GM21576 (cell line): ENCODE measurements around the gene ZNF629.

ENCODE experiments used
- ATAC-seq: cut with Tn5 transposase; IDR thresholded peaks from one replicate; pipeline ENCODE4 v1.9.1; 2021; ENCODE audit warnings: mild to moderate bottlenecking, moderate library complexity; ENCODE audit not compliant: unreplicated experiment

ZNF629 gene

GRCh38 chr16:30767767-30768465 is 19.1 kb downstream of the ZNF629 start:
- no peak for ATAC-seq

GRCh38 chr16:30766933-30767284 is 20.1 kb downstream of the ZNF629 start:
- no peak for ATAC-seq

- ATAC-seq: no peak
Observed at GRCh38 chr16:30766206-30766932, 20.6 kb downstream of the ZNF629 start.

GRCh38 chr16:30764816-30765465 is 22.1 kb downstream of the ZNF629 start:
- ATAC-seq: no peak

- no peak for ATAC-seq
Observed at GRCh38 chr16:30764086-30764485, 22.9 kb downstream of the ZNF629 start.

- no peak for ATAC-seq
Observed at GRCh38 chr16:30762991-30763725, 23.8 kb downstream of the ZNF629 start.

GRCh38 chr16:30761928-30762902 is 24.8 kb downstream of the ZNF629 start, which contains the start of the genes CFAP119 and RNF40:
TSS of gene CFAP119 (minus strand) at chr16:30762062. CDS start at chr16:30761748, 314 bp downstream.
TSS of gene RNF40 (plus strand) at chr16:30762322. CDS start at chr16:30762546, 224 bp downstream.
- ATAC-seq: peak; percentile 83

GRCh38 chr16:30761427-30761927 is 25.5 kb downstream of the ZNF629 start:
- peak; percentile 13 for ATAC-seq

GRCh38 chr16:30760577-30761426 is 26.2 kb downstream of the ZNF629 start:
- no peak for ATAC-seq

- ATAC-seq: no peak
Observed at GRCh38 chr16:30760001-30760559, 26.9 kb downstream of the ZNF629 start.

GRCh38 chr16:30758988-30759491 is 28.0 kb downstream of the ZNF629 start:
- ATAC-seq: no peak

GRCh38 chr16:30757316-30757715 is 29.7 kb downstream of the ZNF629 start:
- ATAC-seq: no peak

GRCh38 chr16:30756781-30757100 is 30.3 kb downstream of the ZNF629 start:
- no peak for ATAC-seq

GRCh38 chr16:30755955-30756780 is 30.8 kb downstream of the ZNF629 start:
- ATAC-seq: no peak

GRCh38 chr16:30753596-30753995 is 33.4 kb downstream of the ZNF629 start:
- ATAC-seq: no peak

- ATAC-seq: no peak
Observed at GRCh38 chr16:30750876-30751465, 36.0 kb downstream of the ZNF629 start.

- ATAC-seq: no peak
Observed at GRCh38 chr16:30750201-30750600, 36.8 kb downstream of the ZNF629 start.
